Mucosa of gallbladder (tissue), 1 donor: ENCODE measurements around the gene FMN1. TPM values are rescaled to one million over a fixed set of nuclear protein-coding genes. Genes with fewer than 3 reads are reported as not detected.

Experiments used
- DNase-seq: peaks from one replicate; pipeline ENCODE4 v3.0.0-alpha.2; 2020; ENCODE audit warnings: low spot score
- total RNA-seq: library from RNA; stranded (reverse); gene quantifications from one replicate; pipeline ENCODE4 v1.2.1, GENCODE V29; 2021
- donor health status: DM: no; HTN: no; CAD: no.

FMN1 gene, protein sequence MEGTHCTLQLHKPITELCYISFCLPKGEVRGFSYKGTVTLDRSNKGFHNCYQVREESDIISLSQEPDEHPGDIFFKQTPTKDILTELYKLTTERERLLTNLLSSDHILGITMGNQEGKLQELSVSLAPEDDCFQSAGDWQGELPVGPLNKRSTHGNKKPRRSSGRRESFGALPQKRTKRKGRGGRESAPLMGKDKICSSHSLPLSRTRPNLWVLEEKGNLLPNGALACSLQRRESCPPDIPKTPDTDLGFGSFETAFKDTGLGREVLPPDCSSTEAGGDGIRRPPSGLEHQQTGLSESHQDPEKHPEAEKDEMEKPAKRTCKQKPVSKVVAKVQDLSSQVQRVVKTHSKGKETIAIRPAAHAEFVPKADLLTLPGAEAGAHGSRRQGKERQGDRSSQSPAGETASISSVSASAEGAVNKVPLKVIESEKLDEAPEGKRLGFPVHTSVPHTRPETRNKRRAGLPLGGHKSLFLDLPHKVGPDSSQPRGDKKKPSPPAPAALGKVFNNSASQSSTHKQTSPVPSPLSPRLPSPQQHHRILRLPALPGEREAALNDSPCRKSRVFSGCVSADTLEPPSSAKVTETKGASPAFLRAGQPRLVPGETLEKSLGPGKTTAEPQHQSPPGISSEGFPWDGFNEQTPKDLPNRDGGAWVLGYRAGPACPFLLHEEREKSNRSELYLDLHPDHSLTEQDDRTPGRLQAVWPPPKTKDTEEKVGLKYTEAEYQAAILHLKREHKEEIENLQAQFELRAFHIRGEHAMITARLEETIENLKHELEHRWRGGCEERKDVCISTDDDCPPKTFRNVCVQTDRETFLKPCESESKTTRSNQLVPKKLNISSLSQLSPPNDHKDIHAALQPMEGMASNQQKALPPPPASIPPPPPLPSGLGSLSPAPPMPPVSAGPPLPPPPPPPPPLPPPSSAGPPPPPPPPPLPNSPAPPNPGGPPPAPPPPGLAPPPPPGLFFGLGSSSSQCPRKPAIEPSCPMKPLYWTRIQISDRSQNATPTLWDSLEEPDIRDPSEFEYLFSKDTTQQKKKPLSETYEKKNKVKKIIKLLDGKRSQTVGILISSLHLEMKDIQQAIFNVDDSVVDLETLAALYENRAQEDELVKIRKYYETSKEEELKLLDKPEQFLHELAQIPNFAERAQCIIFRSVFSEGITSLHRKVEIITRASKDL (N-terminal part only)
- total RNA-seq: 18.2 TPM

DNA sequence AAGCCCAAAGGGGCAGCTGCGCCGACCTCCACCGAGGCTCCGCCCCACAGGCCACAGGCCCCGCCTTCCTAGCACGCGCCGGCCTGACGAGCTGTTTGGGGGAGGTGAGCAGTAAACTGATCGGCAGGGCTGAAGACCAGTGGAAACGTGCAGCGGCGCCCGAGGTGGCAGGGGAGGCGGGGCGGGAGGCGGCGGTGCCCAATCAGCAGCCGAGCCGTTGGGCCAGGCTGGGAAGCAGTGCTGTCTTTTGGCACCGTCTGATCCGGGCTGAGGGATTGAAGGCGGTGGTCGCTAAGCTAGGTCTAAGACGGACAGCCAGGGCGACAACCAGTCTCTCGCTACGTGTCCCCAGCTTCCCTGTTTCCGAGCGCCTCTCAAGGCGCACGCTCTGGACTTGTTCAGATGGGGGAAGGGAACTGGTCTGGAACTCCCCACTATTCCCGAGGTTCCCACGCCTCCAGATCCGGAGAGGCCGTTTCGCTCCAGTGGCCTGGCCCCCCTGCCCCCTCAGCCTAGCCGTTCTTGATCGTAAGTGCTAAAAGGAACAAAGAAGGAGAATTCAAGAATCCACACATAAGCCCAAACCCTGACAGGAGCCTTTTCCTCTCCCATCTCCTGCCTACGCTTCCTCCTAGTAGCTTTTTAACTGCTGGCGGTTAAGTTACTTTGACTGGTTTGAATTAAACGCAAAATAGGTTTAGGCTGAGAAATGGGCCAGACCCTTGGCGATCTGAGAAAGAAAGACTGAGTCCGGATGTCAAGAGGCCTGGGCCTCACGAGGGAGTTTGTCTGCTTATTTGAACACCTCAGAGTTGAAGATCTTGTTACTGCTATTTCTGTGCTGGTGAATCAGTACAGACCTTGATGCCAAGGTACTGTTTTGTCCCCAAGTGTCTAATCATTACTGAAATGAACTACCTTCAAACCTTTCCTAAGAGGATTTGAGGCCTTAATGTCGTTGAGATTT lies at the start of gene FMN1:
TSS of gene FMN1 (minus strand) at position 11 of the 967 bp plus-strand sequence. CDS start 39,800 bp downstream, outside the sequence.
- peak; percentile 95 for DNase-seq

DNA sequence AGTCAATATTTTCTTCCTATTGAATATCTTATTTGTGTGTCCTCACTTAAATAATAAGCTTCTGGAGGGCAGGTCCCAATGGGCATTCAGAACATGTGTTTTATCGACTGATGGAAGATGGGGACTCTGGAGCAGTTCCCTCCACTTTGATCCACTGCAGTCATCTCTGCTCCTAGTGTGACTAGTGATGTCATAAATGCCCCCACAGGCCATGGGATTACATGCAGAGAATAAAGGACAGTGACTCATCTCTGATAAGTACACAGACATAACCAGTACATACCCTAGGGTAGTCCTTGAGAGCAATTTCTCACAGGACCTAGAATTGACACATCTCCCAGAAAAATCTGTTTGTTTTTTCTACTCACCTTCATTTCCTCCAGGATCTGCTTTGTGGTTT lies 49.4 kb upstream of the FMN1 start:
- no peak for DNase-seq

DNA sequence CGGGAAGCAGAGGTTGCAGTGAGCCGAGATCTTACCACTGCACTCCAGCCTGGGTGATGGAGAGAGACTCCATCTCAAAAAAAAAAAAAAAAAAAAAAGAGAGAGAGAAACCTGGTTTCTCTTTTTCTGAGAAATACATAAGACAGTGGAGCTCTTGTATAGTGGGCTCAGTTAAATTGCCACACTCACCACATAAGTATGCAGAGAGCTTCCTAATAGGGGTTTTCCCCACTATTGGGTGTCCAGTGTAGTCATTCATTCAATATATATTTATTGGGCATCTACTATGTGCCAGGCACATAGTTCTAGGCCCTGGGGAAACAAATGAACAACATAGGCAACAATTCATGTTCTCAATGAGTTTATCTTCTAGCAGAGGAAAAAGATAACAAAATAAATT lies 48.9 kb upstream of the FMN1 start:
- no peak for DNase-seq

DNA sequence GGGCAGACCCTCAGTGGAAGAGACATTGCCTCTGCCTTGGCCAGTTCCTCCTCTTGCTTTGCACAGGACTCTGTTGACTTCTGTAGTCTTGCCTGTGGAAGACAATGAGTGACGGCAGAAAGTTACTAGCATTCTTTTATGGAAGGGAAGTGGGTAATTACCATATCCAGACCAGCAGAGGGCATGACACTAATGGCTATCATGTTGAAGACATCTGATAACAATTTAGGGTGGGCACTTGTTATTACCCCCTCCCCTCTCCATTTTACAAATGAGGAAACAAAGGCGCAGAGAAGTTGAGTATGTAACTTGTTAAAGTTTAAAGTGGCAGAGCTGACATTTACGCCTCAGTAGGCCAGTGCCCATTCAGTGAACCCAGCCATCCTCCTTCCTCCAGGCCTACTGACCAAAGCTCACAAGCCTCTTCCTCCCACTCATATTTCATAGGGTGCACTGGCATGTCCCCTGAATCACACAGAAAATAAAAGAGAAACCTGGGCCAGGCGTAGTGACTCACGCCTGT lies 48.2 kb upstream of the FMN1 start:
- no peak for DNase-seq

DNA sequence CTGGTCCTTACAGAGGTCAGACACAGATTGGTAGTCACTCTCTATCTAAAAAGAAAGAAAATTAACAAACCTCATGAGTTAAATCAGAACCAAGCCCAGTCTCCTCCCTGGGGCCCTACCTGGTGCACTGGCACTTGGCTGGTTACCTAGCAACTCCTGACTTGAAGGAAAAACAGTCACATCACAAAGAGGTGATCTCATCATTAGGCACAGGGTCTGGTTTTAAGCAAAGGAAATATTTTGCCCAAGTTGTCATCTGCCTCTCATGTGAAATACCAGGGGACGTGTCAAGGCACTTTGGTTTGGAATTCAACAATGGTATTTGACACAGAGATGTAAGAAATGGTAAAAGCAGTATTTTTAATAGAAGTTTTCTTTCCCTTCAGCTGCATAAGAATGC lies 47.7 kb upstream of the FMN1 start:
- no peak for DNase-seq

DNA sequence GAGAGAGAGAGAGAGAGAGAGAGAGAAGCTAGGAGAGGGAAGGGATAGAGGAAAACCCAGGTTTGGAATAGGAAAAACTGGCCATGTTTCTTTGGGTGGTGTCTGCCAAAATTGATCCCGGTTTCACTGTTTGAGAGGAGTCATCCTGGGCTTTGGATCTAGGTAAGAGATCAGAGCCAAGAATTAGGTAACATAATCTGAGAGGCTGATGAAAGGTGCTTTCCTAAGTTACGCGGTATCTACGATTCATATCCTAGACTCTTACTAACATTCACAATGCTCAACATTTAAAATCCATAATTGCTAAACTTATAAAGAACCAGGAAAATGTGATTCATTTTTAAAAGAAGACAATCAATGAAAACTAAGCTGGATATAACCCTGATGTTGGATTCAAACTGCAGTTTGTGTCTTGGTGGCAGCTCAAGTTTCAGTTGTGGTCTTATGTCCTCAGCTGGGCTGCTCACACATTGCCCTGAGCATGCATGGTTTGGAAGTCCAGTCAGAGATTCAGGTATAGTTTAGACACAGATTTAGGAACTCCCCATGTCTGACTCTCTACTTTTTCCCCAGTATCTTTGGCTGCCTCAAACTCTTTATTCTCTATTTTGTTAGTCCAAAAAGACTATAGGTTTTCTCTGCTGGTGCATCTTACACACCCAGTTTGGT lies 42.5 kb upstream of the FMN1 start:
- DNase-seq: no peak

DNA sequence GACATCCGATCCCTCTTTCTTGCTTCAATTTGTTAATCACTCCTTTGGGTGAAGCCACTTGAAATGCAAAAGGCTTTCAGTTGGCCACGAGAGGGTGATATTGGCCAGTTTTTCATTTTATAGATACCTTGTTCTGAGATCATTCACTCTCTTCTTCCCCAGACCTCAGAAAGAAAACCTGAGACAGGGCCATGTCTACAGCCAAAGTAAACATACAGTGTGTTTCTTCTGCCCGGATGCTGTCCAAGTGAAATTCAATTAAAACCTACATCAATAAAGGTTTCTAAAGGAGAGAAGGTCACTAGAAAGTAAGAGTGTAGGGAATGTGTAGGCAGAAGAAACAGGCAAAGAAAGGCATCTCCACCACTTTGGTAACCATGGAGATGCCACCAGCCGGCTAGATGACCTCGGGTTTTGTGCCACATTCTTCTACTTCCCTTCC lies 39.5 kb upstream of the FMN1 start:
- DNase-seq: no peak

DNA sequence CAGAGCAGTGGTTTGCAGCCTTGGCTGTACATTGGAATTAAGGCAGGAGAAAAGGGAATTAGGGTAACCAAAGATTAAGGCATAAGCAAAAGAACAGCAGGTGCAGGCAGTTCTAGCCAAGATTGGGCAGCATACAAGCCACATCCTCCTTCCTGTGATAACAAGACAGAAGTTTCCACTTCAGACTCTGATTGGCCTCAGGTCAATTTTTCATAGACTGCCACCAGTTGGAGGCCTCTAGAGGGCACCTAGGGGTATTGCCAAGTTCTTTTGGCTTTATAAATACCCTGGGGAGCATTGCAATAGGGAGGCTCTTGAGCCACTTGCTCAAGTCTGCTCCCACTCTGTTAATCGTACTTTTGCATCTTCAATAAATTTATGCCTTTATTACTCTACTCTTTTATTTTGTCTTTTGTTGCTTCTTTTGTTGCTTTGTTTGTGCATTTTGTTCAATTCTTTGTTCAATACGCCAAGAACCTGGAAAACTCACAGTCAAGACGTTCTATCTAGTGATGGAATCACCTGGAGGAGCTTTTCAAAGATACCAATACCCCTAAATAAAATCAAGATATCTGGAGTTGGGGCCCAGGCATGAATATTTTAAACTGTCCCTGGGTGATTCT lies 32.2 kb upstream of the FMN1 start:
- DNase-seq: peak; percentile 49

DNA sequence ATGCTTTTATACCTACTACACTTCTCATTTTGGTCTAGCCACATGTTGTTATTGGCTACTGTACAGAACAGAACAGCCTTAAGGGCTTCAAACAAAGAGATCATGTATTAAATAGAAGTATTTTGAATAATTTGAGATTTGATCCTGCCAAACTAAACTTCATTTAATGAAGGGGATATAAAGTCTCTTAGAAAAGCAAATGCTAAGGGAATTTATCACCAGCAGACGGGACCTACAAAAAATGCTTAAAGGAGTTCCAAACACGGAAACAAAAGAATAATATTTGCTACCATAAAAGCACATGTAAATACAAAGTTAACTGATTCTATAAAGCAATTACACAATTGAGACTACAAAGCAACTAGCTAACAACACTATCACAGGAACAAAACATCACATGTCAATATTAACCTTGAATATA lies 23.6 kb upstream of the FMN1 start:
- DNase-seq: no peak

DNA sequence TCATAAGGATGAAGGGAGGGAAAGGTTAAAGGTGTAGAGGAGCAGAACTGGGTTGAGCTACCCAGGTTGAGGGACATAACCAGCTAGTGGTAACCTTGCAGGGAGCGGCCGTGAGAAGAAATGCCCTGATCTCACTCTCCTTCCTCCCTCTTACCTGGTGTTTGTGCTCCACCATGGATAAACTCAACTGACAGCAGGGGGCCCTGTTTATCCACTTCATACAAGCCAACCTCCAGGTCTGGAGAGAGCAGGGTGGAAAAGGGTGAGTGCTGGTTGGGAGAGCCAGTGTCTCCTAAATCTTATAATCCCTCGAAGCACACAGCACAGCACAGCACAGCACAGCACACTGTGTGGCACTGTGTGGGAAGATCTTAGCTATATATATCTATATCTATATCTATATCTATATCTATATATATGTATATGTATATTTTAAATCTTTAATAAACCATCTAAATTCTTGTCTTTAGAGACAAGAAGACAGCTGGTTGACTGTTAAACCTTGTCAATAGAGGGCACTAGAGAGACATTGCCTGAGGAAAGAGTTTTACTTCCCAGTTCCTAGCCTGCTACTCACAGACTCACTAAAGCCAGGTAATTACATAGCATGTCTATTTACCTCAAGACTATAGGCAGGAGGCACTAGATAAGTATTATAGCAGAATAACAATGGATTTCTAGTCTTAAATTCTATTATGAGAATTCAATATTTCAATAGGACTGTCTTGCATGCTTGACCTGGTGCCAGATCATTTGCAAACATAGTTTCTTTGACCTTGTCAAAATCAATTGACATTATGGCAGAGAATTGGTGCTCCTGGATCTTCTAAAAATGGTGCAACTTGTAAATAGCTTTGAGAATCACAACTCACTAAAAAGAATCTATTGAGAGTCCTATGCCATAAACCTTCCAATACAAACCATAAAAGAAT lies 21.7 kb upstream of the FMN1 start:
- DNase-seq: no peak

DNA sequence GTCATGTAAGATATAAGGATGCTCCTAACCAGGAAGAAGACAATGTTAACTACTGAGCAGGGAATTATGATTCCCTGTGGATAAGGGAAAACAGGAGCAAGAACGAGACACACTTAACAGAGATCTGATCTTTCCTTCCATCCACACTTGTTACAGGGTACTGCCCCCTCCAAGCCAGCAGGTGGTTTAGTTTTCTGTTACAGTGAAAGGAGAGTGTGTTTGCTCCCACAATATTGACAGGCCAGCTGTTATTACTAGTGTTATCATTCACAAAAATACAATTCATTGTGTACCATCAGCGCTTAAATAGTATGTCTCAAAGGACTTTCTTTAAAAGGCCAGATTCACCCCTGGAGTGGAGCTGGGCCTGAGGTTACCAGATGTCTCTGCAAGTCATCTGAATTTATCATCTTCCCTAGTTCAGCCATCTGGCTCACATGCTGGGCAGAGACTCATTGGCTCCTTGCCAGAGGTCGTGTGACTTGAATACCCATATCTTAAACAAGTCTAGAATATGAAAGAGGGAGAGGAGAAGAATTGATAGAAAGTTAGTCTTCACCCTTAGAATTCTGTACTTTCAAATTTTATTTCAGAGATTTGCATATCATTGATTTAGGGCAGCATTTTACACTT lies 16.8 kb upstream of the FMN1 start:
- DNase-seq: peak; percentile 27

DNA sequence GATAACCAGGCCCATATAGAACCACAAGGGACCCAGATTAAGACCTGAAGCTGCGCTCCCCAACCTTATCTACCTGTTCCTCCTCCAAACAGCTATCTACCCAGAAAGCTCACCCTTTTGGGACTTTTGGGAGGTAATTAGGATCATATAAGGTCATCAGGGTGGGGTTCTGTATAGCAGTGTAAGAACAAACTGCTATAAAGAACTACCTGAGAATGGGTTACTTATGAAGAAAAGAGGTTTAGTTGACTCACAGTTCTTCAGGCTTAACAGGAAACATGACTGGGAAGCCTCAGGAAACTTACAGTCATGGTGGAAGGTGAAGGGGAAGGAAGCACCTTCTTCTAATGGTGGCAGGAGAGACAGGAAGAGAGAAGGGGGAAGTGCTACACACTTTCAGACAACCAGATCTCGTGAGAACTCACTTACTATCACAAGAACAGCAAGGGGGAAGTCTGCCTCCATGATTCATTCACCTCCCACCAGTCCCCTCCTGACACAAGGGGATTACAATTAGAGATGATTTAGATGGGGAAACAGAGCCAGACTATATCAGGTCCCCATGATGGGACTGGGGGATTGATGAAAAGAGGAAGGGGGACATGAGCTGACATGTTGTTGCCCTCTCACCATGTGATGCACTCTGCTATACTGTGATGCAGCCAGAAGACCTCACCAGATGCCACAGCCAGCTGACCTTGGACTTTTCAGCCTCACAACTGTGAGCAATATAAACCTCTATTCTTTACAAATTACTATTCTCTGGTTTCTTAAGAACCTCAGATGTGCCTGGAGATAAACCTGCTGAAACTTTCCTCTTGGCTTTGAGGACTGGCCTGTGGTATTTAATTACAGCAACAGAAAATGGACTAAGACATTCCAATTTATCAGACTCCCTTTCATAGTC lies 15.3 kb upstream of the FMN1 start:
- no peak for DNase-seq

DNA sequence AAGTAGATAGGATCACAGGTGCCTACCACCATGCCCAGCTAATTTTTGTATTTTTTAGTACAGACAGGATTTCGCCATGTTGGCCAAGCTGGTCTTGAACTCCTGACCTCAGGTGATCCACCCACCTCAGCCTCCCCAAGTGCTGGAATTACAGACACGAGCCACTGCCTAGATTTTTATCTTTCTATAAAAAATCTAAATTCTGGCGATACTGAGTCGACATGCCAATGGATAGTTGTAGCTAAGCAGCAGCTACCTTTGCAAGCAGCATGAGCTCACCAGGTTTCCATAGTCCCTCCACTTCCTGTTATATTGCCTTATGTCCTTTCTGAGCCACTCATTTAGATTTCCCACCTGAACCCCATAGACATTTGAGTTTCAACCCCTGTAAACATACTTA lies 13.1 kb upstream of the FMN1 start:
- DNase-seq: no peak

DNA sequence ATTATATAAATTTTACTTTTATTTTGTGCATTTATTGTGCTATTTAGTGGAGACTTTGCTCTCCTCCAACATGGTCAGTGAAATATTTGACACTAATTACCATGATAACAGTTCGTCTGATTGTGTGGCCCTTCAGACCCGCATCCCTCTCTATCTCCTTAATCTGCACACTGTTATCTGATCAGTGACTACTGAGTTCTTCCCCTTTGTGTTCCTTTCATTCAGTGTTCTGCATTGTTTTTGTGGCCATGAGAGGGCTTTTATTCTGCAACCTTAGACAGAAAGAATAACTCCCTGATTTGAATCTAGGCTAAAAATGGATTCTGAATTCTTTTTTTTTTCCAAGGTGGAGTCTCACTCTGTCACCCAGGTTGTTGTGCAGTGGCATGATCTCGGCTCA lies 11.9 kb upstream of the FMN1 start:
- DNase-seq: no peak

DNA sequence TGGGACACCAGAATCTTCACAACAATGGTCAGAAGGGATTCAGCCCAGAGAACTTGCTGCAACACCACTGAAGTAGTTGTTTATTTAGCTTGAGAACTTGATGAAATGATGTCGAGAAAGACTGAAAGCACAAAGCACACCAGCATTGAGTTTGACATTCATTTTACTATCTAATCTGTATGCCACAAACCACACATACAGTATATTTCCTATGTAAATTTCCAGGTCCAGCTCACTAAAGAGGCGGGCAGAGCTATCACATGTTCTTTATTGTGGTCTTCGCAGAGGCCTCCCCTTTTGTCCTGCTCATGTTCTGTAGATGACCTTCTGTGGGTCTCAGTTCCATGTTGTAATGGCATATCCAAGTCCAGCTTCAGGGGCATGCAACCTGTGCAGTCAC lies 10.4 kb upstream of the FMN1 start:
- DNase-seq: no peak

DNA sequence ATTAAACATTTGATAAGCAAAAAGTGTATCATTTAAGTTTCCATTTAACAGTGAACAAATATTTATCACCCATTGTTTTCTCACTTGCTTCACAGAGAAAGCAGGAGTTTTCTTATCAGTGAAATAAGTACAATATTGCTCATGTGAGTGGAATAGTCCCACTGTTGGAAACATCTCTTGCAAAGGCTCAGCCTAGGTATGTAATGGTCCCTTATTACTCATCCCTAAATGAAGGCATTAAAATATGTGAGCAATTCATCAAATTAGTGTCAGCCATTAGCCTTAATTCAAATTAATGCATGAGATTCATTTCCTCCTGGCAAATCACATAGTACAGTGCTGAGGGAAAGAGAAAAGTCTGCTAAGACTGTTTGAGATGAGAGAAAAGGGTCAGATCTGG lies 9.6 kb upstream of the FMN1 start:
- DNase-seq: no peak
